Stimulated activated CD4-positive, alpha-beta T cell treated with anti-CD3 and anti-CD28 coated beads, Interleukin-2, amount 100 ng/mL, for 24 hours (primary cell): Measurements from ENCODE around the gene CHST14.

Experiments used
- DNase-seq, 2 donors: peaks; one replicate each; pipeline ENCODE4 v3.0.0-alpha.2; 2020

The CHST14 gene

GRCh38 chr15:40470423-40471104 lies at the start of gene CHST14:
TSS of gene CHST14 (plus strand) at chr15:40470984. CDS start at chr15:40471214, 230 bp downstream.
- DNase-seq = peak; percentile 53 to 62

- peak; percentile 87 to 88 for DNase-seq
Measured at GRCh38 chr15:40421246-40422157, 49.3 kb upstream of the CHST14 start.

- DNase-seq = no peak
Measured at GRCh38 chr15:40424483-40425115, 46.2 kb upstream of the CHST14 start.

- no peak for DNase-seq
Measured at GRCh38 chr15:40425681-40426080, 45.1 kb upstream of the CHST14 start.

GRCh38 chr15:40427188-40427587 lies 43.6 kb upstream of the CHST14 start:
- DNase-seq = no peak

- DNase-seq = no peak
Measured at GRCh38 chr15:40428185-40428584, 42.6 kb upstream of the CHST14 start.

GRCh38 chr15:40429068-40429710 lies 41.6 kb upstream of the CHST14 start:
- DNase-seq = no peak

- no peak for DNase-seq
Measured at GRCh38 chr15:40430271-40430805, 40.4 kb upstream of the CHST14 start.

GRCh38 chr15:40435023-40435709 lies 35.6 kb upstream of the CHST14 start:
- no peak for DNase-seq

GRCh38 chr15:40435710-40436089 lies 35.1 kb upstream of the CHST14 start:
- no peak for DNase-seq

GRCh38 chr15:40436116-40436891 lies 34.5 kb upstream of the CHST14 start:
- DNase-seq = no peak

- no peak for DNase-seq
Measured at GRCh38 chr15:40436892-40437751, 33.7 kb upstream of the CHST14 start.

GRCh38 chr15:40437752-40438687 lies 32.8 kb upstream of the CHST14 start:
- no peak for DNase-seq

- DNase-seq = no peak
Measured at GRCh38 chr15:40438712-40439111, 32.1 kb upstream of the CHST14 start.

- DNase-seq = no peak
Measured at GRCh38 chr15:40439461-40439959, 31.3 kb upstream of the CHST14 start.

GRCh38 chr15:40439960-40440742 lies 30.6 kb upstream of the CHST14 start:
- peak; percentile 45 to 52 for DNase-seq

GRCh38 chr15:40440743-40441564 lies 29.8 kb upstream of the CHST14 start, which contains the start of gene BAHD1:
TSS of gene BAHD1 (plus strand) at chr15:40440953. CDS start at chr15:40458465, 17,512 bp downstream.
- DNase-seq = peak; percentile 96 to 97
